Fibroblast of lung (primary cell): ENCODE data around the gene TMUB1.

Experiments
- EZH2 ChIP-seq: IDR thresholded peaks from 2 replicates; pipeline ENCODE4 v1.5.1; 2012; ENCODE audit warnings: low read length, control low read depth, mild to moderate bottlenecking; ENCODE audit errors: missing control alignments
- TF ChIP-seq, protein P1 (sequence below), 2 donors: IDR thresholded peaks in 1 of 2; conservative IDR thresholded peaks in 1 of 2; 1 replicate in 1 of 2; 2 replicates in 1 of 2; pipeline ENCODE4 v1.5.1; 2011 to 2012; ENCODE audit warnings: low read length in 2 of 2, control low read depth in 1 of 2, inconsistent platforms in 1 of 2, low read depth in 1 of 2, mild to moderate bottlenecking in 1 of 2

DNA sequence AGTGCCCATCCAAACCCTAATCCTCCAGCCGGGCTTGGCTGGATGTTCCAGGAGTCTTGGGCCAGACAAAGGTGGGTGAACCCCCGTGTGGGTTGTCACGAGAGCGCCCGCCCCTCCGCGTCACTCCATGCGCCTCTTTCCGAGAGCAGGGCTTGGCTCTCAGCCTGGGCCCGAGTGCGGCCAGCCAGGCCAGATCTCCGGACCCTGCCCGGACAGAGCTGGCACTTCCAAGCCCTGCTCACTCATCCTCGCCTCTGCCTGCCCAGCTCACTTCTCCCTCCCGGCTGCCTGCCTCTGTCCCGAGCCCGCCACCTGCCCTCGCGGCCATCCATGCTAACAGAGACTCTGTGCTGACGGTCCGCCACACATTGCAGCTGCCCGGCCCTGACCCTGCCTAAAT, 37.6 kb upstream of the TMUB1 start:
- TF ChIP-seq, protein P1, sequence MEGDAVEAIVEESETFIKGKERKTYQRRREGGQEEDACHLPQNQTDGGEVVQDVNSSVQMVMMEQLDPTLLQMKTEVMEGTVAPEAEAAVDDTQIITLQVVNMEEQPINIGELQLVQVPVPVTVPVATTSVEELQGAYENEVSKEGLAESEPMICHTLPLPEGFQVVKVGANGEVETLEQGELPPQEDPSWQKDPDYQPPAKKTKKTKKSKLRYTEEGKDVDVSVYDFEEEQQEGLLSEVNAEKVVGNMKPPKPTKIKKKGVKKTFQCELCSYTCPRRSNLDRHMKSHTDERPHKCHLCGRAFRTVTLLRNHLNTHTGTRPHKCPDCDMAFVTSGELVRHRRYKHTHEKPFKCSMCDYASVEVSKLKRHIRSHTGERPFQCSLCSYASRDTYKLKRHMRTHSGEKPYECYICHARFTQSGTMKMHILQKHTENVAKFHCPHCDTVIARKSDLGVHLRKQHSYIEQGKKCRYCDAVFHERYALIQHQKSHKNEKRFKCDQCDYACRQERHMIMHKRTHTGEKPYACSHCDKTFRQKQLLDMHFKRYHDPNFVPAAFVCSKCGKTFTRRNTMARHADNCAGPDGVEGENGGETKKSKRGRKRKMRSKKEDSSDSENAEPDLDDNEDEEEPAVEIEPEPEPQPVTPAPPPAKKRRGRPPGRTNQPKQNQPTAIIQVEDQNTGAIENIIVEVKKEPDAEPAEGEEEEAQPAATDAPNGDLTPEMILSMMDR (conservative IDR thresholded peaks at IDR 0.05 in 1 of 2, IDR thresholded peaks at IDR 0.05 in 1 of 2; ENCODE audit: low read depth in 1 of 2, low read length in 2 of 2): no peak
- no peak for TF ChIP-seq EZH2
